Neutrophil (primary cell): Measurements from ENCODE around the gene KIAA0825.
"Not testable (repeated sequence)": the region's sequence is repeated elsewhere in the genome, so short reads cannot be mapped to it uniquely, and the experiment has no call there.

Source experiments
- H3K27ac ChIP-seq: fragments of 200-600 bp; sonication (generic); 2 replicates; pipeline ENCODE4 v1.5.1; 2016; ENCODE audit warnings: mild to moderate bottlenecking, moderate library complexity
- H3K27me3 ChIP-seq: fragments of 200-600 bp; sonication (generic); 2 replicates; pipeline ENCODE4 v1.6.0; 2016; ENCODE audit warnings: mild to moderate bottlenecking
- H3K36me3 ChIP-seq: fragments of 200-600 bp; sonication (generic); 2 replicates; pipeline ENCODE4 v1.5.1; 2017
- H3K4me1 ChIP-seq, 2 experiments: fragments of 200-600 bp in 1 of 2; sonication (generic) in 1 of 2; 1 replicate in 1 of 2; 2 replicates in 1 of 2; pipeline versions ENCODE4 v1.5.1 to v1.6.1; 2013 to 2016; ENCODE audit warnings: low read depth in 1 of 2, low read length in 1 of 2, mild to moderate bottlenecking in 1 of 2, moderate library complexity in 1 of 2; ENCODE audit not compliant: control insufficient read depth in 1 of 2, insufficient read depth in 1 of 2
- H3K4me3 ChIP-seq, 2 experiments: fragments of 200-600 bp in 1 of 2; sonication (generic) in 1 of 2; 1 replicate in 1 of 2; 2 replicates in 1 of 2; pipeline ENCODE4 v1.5.1; 2013 to 2016; ENCODE audit warnings: low read depth in 1 of 2, low read length in 1 of 2, mild to moderate bottlenecking in 1 of 2, moderate library complexity in 1 of 2
- H3K9me3 ChIP-seq: fragments of 200-600 bp; sonication (generic); 2 replicates; pipeline ENCODE4 v1.5.1; 2016
- CTCF ChIP-seq: fragments of 200-600 bp; sonication (generic); IDR thresholded peaks from 2 replicates; pipeline ENCODE4 v1.5.1; 2016; ENCODE audit warnings: antibody characterized with exemption

Gene KIAA0825

GRCh38 chr5:94360382-94361130, 257.8 kb downstream of the KIAA0825 start:
- Histone ChIP-seq H3K4me3 (no peak overlapping the region), H3K27me3 (no peaks in the 10 kb centered on the region), H3K4me1 (no peaks in the 10 kb centered on the region), H3K36me3 (no peaks in the 10 kb centered on the region), H3K9me3 (no peaks in the 10 kb centered on the region), H3K27ac (no peak overlapping the region)
- TF ChIP-seq CTCF = no peak

- Histone ChIP-seq H3K27ac (no peak overlapping the region), H3K4me3 (no peak overlapping the region), H3K27me3 (no peaks in the 10 kb centered on the region), H3K9me3 (no peaks in the 10 kb centered on the region), H3K36me3 (no peaks in the 10 kb centered on the region), H3K4me1 (no peaks in the 10 kb centered on the region)
- no peak for TF ChIP-seq CTCF
Observed at GRCh38 chr5:94359880-94360279, 258.5 kb downstream of the KIAA0825 start.

GRCh38 chr5:94355811-94356210, 262.6 kb downstream of the KIAA0825 start:
- no peak overlapping the region for H3K4me3 ChIP-seq
- H3K4me1 ChIP-seq = no peaks in the 10 kb centered on the region
- H3K9me3 ChIP-seq = no peaks in the 10 kb centered on the region
- no peaks in the 10 kb centered on the region for H3K27me3 ChIP-seq
- no peak overlapping the region for H3K27ac ChIP-seq
- TF ChIP-seq CTCF = no peak
- H3K36me3 ChIP-seq = no peaks in the 10 kb centered on the region

- H3K9me3 ChIP-seq, H3K27ac ChIP-seq, H3K36me3 ChIP-seq, H3K4me1 ChIP-seq, H3K4me3 ChIP-seq, H3K27me3 ChIP-seq: not testable (repeated sequence)
Observed at GRCh38 chr5:94354837-94355485, 263.4 kb downstream of the KIAA0825 start.

- TF ChIP-seq CTCF = no peak
- Histone ChIP-seq H3K27me3 (no peaks in the 10 kb centered on the region), H3K4me3 (no peak overlapping the region), H3K9me3 (no peaks in the 10 kb centered on the region), H3K36me3 (no peaks in the 10 kb centered on the region), H3K27ac (no peak overlapping the region), H3K4me1 (no peaks in the 10 kb centered on the region)
Observed at GRCh38 chr5:94353605-94354004, 264.8 kb downstream of the KIAA0825 start.

- no peaks in the 10 kb centered on the region for H3K36me3 ChIP-seq
- H3K9me3 ChIP-seq = no peaks in the 10 kb centered on the region
- TF ChIP-seq CTCF = no peak
- H3K4me1 ChIP-seq = no peaks in the 10 kb centered on the region
- no peaks in the 10 kb centered on the region for H3K27me3 ChIP-seq
- no peak overlapping the region for H3K4me3 ChIP-seq
- H3K27ac ChIP-seq = no peak overlapping the region
Observed at GRCh38 chr5:94347130-94347529, 271.3 kb downstream of the KIAA0825 start.
